Activated T-helper 2 cell treated with anti-CD3 and anti-CD28 coated beads, Interferon-gamma antibody, Interleukin-2, Interleukin-4, amounts not matched to agents 10 μg/mL and 5 μg/mL and 100 μg/mL, durations not matched to agents 14 hours and 24 hours and 36 hours (primary cell): ENCODE measurements around the gene RAPGEF1. TPM values are rescaled to one million over a fixed set of nuclear protein-coding genes. Genes with fewer than 3 reads are reported as not detected.

Source experiments
- DNase-seq: peaks from one replicate; pipeline ENCODE4 v3.0.0; 2021; ENCODE audit warnings: low spot score
- H3K27ac Mint-ChIP-seq: one replicate; pipeline ENCODE4 v1.8.0; 2021; ENCODE audit warnings: mixed read lengths
- H3K27me3 Mint-ChIP-seq: one replicate; pipeline ENCODE4 v1.8.0; 2021; ENCODE audit warnings: low read depth, mixed read lengths
- H3K36me3 Mint-ChIP-seq: one replicate; pipeline ENCODE4 v1.8.0; 2021; ENCODE audit warnings: low read depth, mixed read lengths
- H3K4me1 Mint-ChIP-seq: one replicate; pipeline ENCODE4 v1.8.0; 2021; ENCODE audit warnings: low read depth, mixed read lengths
- H3K4me3 Mint-ChIP-seq: one replicate; pipeline ENCODE4 v1.8.0; 2021; ENCODE audit warnings: low read depth, mild to moderate bottlenecking, moderate library complexity, mixed read lengths
- H3K9me3 Mint-ChIP-seq: one replicate; pipeline ENCODE4 v1.8.0; 2021; ENCODE audit warnings: mixed read lengths
- intact Hi-C: fragments of 100-400 bp; cut with micrococcal nuclease; formaldehyde crosslinking; loops from one replicate; pipeline ENCODE4 v1.15.1; 2023
- total RNA-seq: library from RNA; stranded (reverse); gene quantifications from 2 replicates; pipeline ENCODE4 v1.2.3, GENCODE V29; 2022

The RAPGEF1 gene
- total RNA-seq, 1 donor from 2014 or later, result 133 TPM

- peak overlapping the region; percentile 63 for H3K4me3 Mint-ChIP-seq
- peaks cover 87% of the 10 kb centered on the region for H3K4me1 Mint-ChIP-seq
- H3K27me3 Mint-ChIP-seq, result no peaks in the 10 kb centered on the region
- intact Hi-C loops, result loop anchor here (2.0 to 5.0 kb wide), 2 partner anchors 76 to 325 kb away; no protein-coding TSS in a partner anchor
- H3K9me3 Mint-ChIP-seq, result no peaks in the 10 kb centered on the region
- DNase-seq, result peak; percentile 59
- H3K36me3 Mint-ChIP-seq, result peaks cover 47% of the 10 kb centered on the region
- H3K27ac Mint-ChIP-seq, result peak overlapping the region; percentile 95
Measured at GRCh38 chr9:131732636-131733289, 7.1 kb downstream of the RAPGEF1 start.

GRCh38 chr9:131732061-131732526, 7.8 kb downstream of the RAPGEF1 start:
- Mint-ChIP-seq H3K36me3 (peaks cover 43% of the 10 kb centered on the region), H3K4me1 (peaks cover 89% of the 10 kb centered on the region), H3K27ac (peak overlapping the region; percentile 95), H3K4me3 (peak overlapping the region; percentile 76), H3K9me3 (no peaks in the 10 kb centered on the region), H3K27me3 (no peaks in the 10 kb centered on the region)
- intact Hi-C loops, result loop anchor here (2.0 to 5.0 kb wide), 2 partner anchors 75 to 325 kb away; no protein-coding TSS in a partner anchor
- no peak for DNase-seq

GRCh38 chr9:131731644-131732043, 8.2 kb downstream of the RAPGEF1 start:
- DNase-seq, result peak; percentile 58
- intact Hi-C loops, result loop anchor here (2.0 to 5.0 kb wide), 2 partner anchors 75 to 324 kb away; no protein-coding TSS in a partner anchor
- Mint-ChIP-seq H3K27ac (peak overlapping the region; percentile 95), H3K9me3 (no peaks in the 10 kb centered on the region), H3K4me3 (peak overlapping the region; percentile 76), H3K27me3 (no peaks in the 10 kb centered on the region), H3K36me3 (peaks cover 39% of the 10 kb centered on the region), H3K4me1 (peaks cover 88% of the 10 kb centered on the region)

- intact Hi-C loops, result loop anchor here (5.0 kb wide), 1 partner anchor 324 kb away; no protein-coding TSS in a partner anchor
- H3K9me3 Mint-ChIP-seq, result no peaks in the 10 kb centered on the region
- peak overlapping the region; percentile 95 for H3K27ac Mint-ChIP-seq
Measured at GRCh38 chr9:131731237-131731636, 8.6 kb downstream of the RAPGEF1 start.

GRCh38 chr9:131728961-131729360, 10.9 kb downstream of the RAPGEF1 start:
- H3K9me3 Mint-ChIP-seq, result no peaks in the 10 kb centered on the region
- DNase-seq, result peak; percentile 37
- peaks cover 77% of the 10 kb centered on the region for H3K4me1 Mint-ChIP-seq
- H3K27ac Mint-ChIP-seq, result peak overlapping the region; percentile 95
- intact Hi-C loops, result loop anchor here (1.0 to 5.0 kb wide), 4 partner anchors 20 to 457 kb away; no protein-coding TSS in a partner anchor
- H3K4me3 Mint-ChIP-seq, result peak overlapping the region; percentile 61
- H3K36me3 Mint-ChIP-seq, result peaks cover 37% of the 10 kb centered on the region
- no peaks in the 10 kb centered on the region for H3K27me3 Mint-ChIP-seq

More at GRCh38 chr9:131731237-131731636, 8.6 kb downstream of the RAPGEF1 start:
- Mint-ChIP-seq H3K36me3 (peaks cover 38% of the 10 kb centered on the region), H3K4me3 (peak overlapping the region; percentile 76), H3K4me1 (peaks cover 86% of the 10 kb centered on the region), H3K27me3 (no peaks in the 10 kb centered on the region)
- DNase-seq, result no peak

- Mint-ChIP-seq H3K9me3 (no peaks in the 10 kb centered on the region), H3K4me3 (peak overlapping the region; percentile 61), H3K27ac (peak overlapping the region; percentile 95), H3K4me1 (peaks cover 75% of the 10 kb centered on the region), H3K27me3 (no peaks in the 10 kb centered on the region), H3K36me3 (peaks cover 37% of the 10 kb centered on the region)
- DNase-seq, result no peak
- intact Hi-C loops, result loop anchor here (5.0 kb wide), 2 partner anchors 36 to 456 kb away; no protein-coding TSS in a partner anchor
Measured at GRCh38 chr9:131728546-131728910, 11.3 kb downstream of the RAPGEF1 start.

- intact Hi-C loops, result loop anchor here (5.0 kb wide), 2 partner anchors 36 to 456 kb away; no protein-coding TSS in a partner anchor
- peak overlapping the region; percentile 95 for H3K27ac Mint-ChIP-seq
- peaks cover 74% of the 10 kb centered on the region for H3K4me1 Mint-ChIP-seq
- peaks cover 40% of the 10 kb centered on the region for H3K36me3 Mint-ChIP-seq
- H3K4me3 Mint-ChIP-seq, result peak overlapping the region; percentile 61
- no peaks in the 10 kb centered on the region for H3K27me3 Mint-ChIP-seq
- no peak for DNase-seq
- H3K9me3 Mint-ChIP-seq, result no peaks in the 10 kb centered on the region
Measured at GRCh38 chr9:131727795-131728545, 11.9 kb downstream of the RAPGEF1 start.

GRCh38 chr9:131727184-131727759, 12.6 kb downstream of the RAPGEF1 start:
- no peak for DNase-seq
- H3K36me3 Mint-ChIP-seq, result peaks cover 42% of the 10 kb centered on the region
- H3K4me3 Mint-ChIP-seq, result peak overlapping the region; percentile 61
- H3K27ac Mint-ChIP-seq, result peak overlapping the region; percentile 95
- intact Hi-C loops, result loop anchor here (5.0 kb wide), 2 partner anchors 35 to 455 kb away; no protein-coding TSS in a partner anchor
- H3K9me3 Mint-ChIP-seq, result no peaks in the 10 kb centered on the region
- peaks cover 68% of the 10 kb centered on the region for H3K4me1 Mint-ChIP-seq
- no peaks in the 10 kb centered on the region for H3K27me3 Mint-ChIP-seq

- Mint-ChIP-seq H3K36me3 (peaks cover 56% of the 10 kb centered on the region), H3K9me3 (no peaks in the 10 kb centered on the region), H3K4me1 (peaks cover 68% of the 10 kb centered on the region), H3K4me3 (no peak overlapping the region), H3K27ac (peak overlapping the region; percentile 56), H3K27me3 (no peaks in the 10 kb centered on the region)
- no peak for DNase-seq
- intact Hi-C loops, result loop anchor here (5.0 kb wide), 2 partner anchors 32 to 452 kb away; no protein-coding TSS in a partner anchor
Measured at GRCh38 chr9:131724683-131725082, 15.2 kb downstream of the RAPGEF1 start.

GRCh38 chr9:131723632-131724031, 16.2 kb downstream of the RAPGEF1 start:
- no peaks in the 10 kb centered on the region for H3K9me3 Mint-ChIP-seq
- intact Hi-C loops, result no loop called here
- H3K27ac Mint-ChIP-seq, result no peak overlapping the region
- peaks cover 69% of the 10 kb centered on the region for H3K4me1 Mint-ChIP-seq
- H3K4me3 Mint-ChIP-seq, result no peak overlapping the region
- no peaks in the 10 kb centered on the region for H3K27me3 Mint-ChIP-seq
- H3K36me3 Mint-ChIP-seq, result peaks cover 54% of the 10 kb centered on the region
- no peak for DNase-seq

GRCh38 chr9:131722255-131722654, 17.6 kb downstream of the RAPGEF1 start:
- intact Hi-C loops, result no loop called here

GRCh38 chr9:131721076-131721475, 18.8 kb downstream of the RAPGEF1 start:
- intact Hi-C loops, result no loop called here
- no peak for DNase-seq
- peak overlapping the region; percentile 83 for H3K27ac Mint-ChIP-seq
- peaks cover 68% of the 10 kb centered on the region for H3K36me3 Mint-ChIP-seq
- no peaks in the 10 kb centered on the region for H3K27me3 Mint-ChIP-seq
- H3K4me3 Mint-ChIP-seq, result no peak overlapping the region
- peaks cover 61% of the 10 kb centered on the region for H3K4me1 Mint-ChIP-seq
- no peaks in the 10 kb centered on the region for H3K9me3 Mint-ChIP-seq

More at GRCh38 chr9:131722255-131722654, 17.6 kb downstream of the RAPGEF1 start:
- no peak for DNase-seq
- peaks cover 65% of the 10 kb centered on the region for H3K4me1 Mint-ChIP-seq
- H3K9me3 Mint-ChIP-seq, result no peaks in the 10 kb centered on the region
- peaks cover 66% of the 10 kb centered on the region for H3K36me3 Mint-ChIP-seq
- H3K27me3 Mint-ChIP-seq, result no peaks in the 10 kb centered on the region
- H3K27ac Mint-ChIP-seq, result no peak overlapping the region
- no peak overlapping the region for H3K4me3 Mint-ChIP-seq
